IPS-NIHi11 (cell line): ENCODE measurements around the gene SRI.
"Not testable (repeated sequence)": the region's sequence is repeated elsewhere in the genome, so short reads cannot be mapped to it uniquely, and the experiment has no call there.

Source experiments
- DNase-seq: peaks from one replicate; pipeline ENCODE4 v3.0.0; 2012; ENCODE audit warnings: mixed read lengths, low spot score

Gene SRI

DNA sequence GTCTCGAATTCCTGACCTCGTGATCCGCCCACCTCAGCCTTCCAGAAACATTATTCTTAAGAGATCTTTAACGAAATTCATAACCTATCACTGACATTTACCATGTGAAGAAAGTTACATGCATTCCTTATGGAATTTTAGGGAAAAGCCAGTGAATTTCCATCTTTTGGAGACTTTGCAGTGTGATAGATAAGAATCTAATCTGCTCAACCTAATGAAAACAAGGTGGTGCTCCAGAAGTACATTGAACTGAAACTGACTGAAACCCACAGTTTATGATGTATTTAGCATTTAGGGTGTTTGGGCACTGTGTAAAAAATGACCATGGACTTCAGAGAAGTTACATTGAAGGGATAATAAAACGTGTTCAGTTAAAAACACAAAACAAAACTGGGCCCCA is 43.6 kb downstream of the SRI start:
- no peak for DNase-seq

DNA sequence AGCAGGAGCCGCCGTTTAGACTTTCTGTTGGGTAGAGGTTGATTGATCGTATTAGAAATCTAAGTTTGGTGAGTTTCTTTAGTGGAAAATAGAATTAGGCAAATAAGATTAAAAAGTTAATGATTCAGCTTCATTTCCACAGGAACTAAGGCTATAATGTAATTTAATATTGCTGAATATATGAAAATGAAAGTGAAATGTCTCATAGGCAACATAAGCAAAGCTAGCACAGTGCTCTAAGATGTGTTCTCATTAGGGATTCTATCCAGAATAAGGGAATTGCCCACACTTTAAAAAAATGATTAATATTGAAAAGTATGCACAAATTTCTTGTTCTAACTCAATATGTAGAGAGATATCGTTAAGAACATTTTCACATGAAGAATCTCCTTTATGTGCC is 47.0 kb downstream of the SRI start:
- DNase-seq: no peak

DNA sequence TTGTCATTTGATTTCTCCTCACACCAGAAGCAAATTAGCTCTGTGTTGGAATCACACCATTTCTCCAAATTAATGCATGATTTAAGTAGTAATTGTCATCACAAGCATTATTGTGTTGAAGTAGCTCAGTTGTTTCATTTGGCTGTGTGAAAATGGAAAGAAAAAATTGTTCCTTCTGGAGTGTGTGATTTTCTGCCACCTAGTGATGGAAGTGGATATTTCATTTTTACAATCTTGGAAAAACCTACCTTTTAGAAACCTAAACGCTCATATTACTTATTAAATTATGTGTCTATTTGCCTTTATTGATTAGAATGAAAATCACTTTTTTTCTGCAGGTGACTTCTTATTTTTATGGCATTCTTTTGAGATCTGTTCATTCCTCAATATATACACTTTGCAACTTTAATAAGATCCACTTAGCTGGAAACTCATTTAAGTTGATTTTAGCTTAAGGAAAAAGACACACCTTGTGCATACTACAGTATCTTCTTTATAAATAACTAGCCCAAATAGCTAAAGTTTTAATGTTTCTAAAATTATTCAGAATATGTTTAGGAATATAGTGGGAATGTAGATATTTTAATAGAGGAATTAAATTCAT is 50.0 kb downstream of the SRI start:
- DNase-seq: no peak

DNA sequence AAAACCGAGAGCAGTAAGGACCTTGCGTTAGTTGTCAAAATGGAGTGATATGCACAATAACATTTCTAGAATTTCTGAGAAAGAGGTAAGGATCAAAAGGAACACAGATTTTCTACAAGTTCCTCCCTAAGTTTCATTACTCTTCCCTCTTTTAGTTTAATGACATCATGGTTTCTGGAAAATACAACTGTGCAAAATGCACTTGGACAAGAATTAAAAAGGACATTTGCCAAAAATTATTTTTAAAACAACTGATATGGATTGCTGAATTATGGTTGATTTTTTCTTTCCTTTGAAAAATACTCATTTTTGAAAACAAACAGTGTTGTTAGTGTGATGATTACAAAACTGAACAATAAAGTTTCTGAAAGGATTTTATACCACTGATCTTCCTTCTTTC is 52.1 kb downstream of the SRI start:
- no peak for DNase-seq

DNA sequence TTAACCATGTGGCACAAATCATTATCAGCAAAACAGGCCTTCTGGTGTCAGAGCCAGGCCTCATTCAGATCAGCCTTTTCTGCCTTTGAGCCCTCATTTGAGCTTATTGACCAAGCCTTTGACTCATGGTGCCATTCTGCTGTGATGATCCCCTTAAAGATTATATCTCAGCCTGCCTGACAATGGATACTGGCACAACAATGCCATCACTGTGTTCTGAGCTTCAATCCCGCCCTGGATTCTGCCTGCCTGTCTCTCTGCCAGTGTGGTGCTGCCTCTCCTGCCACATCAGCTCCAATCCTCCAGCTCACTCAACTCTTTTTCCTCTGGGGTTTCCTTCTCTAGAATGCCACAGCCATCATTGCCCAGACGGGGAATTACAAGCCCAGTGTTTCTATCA is 52.6 kb downstream of the SRI start:
- no peak for DNase-seq

DNA sequence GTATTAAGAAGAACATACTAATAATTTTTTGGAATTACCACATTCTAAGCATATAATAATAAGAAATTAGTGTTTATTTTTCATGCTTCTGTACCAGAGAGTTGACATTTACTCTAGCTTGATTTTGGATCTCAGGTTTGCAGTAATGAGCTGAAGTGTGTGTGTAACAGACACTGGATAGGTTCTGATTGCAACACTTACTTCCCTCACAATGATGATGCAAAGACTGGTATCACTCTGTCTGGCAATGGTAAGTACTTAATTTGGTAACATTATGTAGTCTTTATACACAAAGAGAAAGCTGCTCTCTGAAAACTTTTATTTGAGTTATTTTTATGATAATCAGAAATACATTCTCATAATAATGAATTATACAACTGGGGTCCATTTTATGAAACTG is 54.1 kb downstream of the SRI start:
- DNase-seq: no peak

DNA sequence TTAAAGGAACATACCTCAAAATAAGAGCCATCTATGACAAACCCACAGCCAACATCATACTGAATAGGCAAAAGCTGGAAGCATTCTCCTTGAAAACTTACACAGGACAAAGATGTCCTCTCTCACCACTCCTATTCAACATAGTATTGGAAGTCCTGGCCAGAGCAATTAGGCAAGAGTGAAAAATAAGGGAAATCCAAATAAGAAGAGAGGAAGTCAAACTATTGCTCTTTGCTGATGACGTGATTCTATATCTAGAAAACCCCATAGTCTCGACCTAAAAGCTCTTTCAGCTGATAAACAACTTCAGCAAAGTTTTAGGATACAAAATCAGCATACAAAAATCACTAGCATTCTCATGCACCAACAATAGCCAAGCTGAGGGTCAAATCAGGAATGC is 60.1 kb downstream of the SRI start:
- not testable (repeated sequence) for DNase-seq

DNA sequence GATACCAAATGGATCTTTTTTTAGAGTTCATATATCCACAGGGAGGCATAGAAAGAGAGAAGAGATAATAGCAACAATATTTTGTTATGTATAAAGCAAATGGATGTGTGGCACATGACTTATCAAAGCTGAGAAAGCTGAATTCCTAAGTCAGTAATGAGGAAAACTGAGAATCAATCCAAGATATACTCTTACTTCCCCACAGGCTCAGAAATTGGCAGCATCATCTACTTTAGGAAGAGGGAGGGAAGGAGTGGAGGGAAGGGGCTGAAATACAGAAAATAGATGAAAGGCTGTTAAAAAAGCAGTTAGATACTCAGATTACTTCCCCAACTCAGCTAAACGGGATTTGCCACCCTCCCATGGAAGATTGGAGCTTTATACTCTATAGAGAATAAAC is 63.5 kb downstream of the SRI start:
- DNase-seq: no peak

DNA sequence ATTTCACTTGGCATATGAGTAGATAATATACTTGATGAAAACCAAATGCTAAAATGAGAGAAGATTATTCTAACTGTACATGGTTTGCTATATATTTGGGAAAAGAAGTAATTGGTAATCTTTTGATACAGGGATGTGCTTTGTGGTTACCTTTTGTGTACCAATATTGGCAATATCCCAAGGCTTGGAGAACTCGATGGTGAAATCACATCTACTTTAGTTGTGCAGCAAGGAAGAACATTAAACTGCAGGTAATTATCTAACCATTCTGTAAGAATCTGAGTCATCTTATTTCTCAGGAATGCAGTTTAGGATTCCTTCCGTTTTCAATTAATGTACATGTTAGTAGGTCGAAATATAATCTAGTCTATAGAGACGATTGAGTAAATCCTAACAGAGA is 64.1 kb downstream of the SRI start:
- DNase-seq: no peak
